Measurements from ENCODE around the gene NDE1. TPM values are rescaled to one million over a fixed set of nuclear protein-coding genes. Genes with fewer than 3 reads are reported as not detected.

Gene NDE1
- total RNA-seq, 1 experiment from 2014 or later = 162 TPM

- no TSS peak for BruUV-seq (replicated peaks)
- H3K4me1 Mint-ChIP-seq (ENCODE audit: insufficient read depth, unreplicated experiment) = no peaks in the 10 kb centered on the region
- intact Hi-C loops (cut with micrococcal nuclease) = no loop called here
- H3K27me3 Mint-ChIP-seq (ENCODE audit: insufficient read depth, unreplicated experiment) = peaks cover 26% of the 10 kb centered on the region
- H3K4me3 Mint-ChIP-seq (ENCODE audit: unreplicated experiment) = no peak overlapping the region
- ChIA-PET POLR2A (interaction anchor here (0.7 to 1.3 kb wide), 2 partner anchors 24 to 51 kb away, joined by 3 to 4 read pairs; no protein-coding TSS in a partner anchor), CTCF (interaction anchor here (0.6 to 0.7 kb wide), 2 partner anchors 285 to 427 kb away, joined by 3 to 5 read pairs; no protein-coding TSS in a partner anchor)
- TF ChIP-seq CTCF (IDR thresholded peaks at IDR 0.05; ENCODE audit: unreplicated experiment) = no peak
- no peak for DNase-seq (ENCODE audit: unreplicated experiment)
- H3K36me3 Mint-ChIP-seq (ENCODE audit: insufficient read depth, unreplicated experiment) = no peaks in the 10 kb centered on the region
- no peaks in the 10 kb centered on the region for H3K9me3 Mint-ChIP-seq (ENCODE audit: unreplicated experiment)
- no peak overlapping the region for H3K27ac Mint-ChIP-seq (ENCODE audit: low read depth, unreplicated experiment)
Observed at GRCh38 chr16:15768201-15768600, 118.2 kb downstream of the NDE1 start.

- BruUV-seq (replicated peaks) = no TSS peak
- Mint-ChIP-seq H3K4me3 (ENCODE audit: unreplicated experiment) (no peak overlapping the region), H3K9me3 (ENCODE audit: unreplicated experiment) (no peaks in the 10 kb centered on the region), H3K27me3 (ENCODE audit: insufficient read depth, unreplicated experiment) (peaks cover 35% of the 10 kb centered on the region), H3K36me3 (ENCODE audit: insufficient read depth, unreplicated experiment) (no peaks in the 10 kb centered on the region), H3K4me1 (ENCODE audit: insufficient read depth, unreplicated experiment) (no peaks in the 10 kb centered on the region), H3K27ac (ENCODE audit: low read depth, unreplicated experiment) (no peak overlapping the region)
- intact Hi-C loops (cut with micrococcal nuclease) = no loop called here
- no peak for TF ChIP-seq CTCF (IDR thresholded peaks at IDR 0.05; ENCODE audit: unreplicated experiment)
- CTCF ChIA-PET = interaction anchor here (0.6 to 0.7 kb wide), 2 partner anchors 22 to 284 kb away, joined by 3 read pairs; no protein-coding TSS in a partner anchor
- POLR2A ChIA-PET = interaction anchor here (1.3 kb wide), 1 partner anchor 23 kb away, joined by 4 read pairs; no protein-coding TSS in a partner anchor
- no peak for DNase-seq (ENCODE audit: unreplicated experiment)
Observed at GRCh38 chr16:15769239-15769638, 119.2 kb downstream of the NDE1 start.

GRCh38 chr16:15770107-15770506, 120.1 kb downstream of the NDE1 start:
- Mint-ChIP-seq H3K4me3 (ENCODE audit: unreplicated experiment) (no peak overlapping the region), H3K4me1 (ENCODE audit: insufficient read depth, unreplicated experiment) (no peaks in the 10 kb centered on the region), H3K9me3 (ENCODE audit: unreplicated experiment) (no peaks in the 10 kb centered on the region), H3K27me3 (ENCODE audit: insufficient read depth, unreplicated experiment) (peaks cover 28% of the 10 kb centered on the region), H3K27ac (ENCODE audit: low read depth, unreplicated experiment) (no peak overlapping the region), H3K36me3 (ENCODE audit: insufficient read depth, unreplicated experiment) (no peaks in the 10 kb centered on the region)
- DNase-seq (ENCODE audit: unreplicated experiment) = no peak
- CTCF ChIA-PET = interaction anchor here (0.6 to 1.4 kb wide), 2 partner anchors 22 to 80 kb away, joined by 3 to 5 read pairs; no protein-coding TSS in a partner anchor
- no peak for TF ChIP-seq CTCF (IDR thresholded peaks at IDR 0.05; ENCODE audit: unreplicated experiment)
- BruUV-seq (replicated peaks) = no TSS peak
- intact Hi-C loops (cut with micrococcal nuclease) = no loop called here
- POLR2A ChIA-PET = no interaction called here

- TF ChIP-seq CTCF (IDR thresholded peaks at IDR 0.05; ENCODE audit: unreplicated experiment) = no peak
- peaks cover 28% of the 10 kb centered on the region for H3K27me3 Mint-ChIP-seq (ENCODE audit: insufficient read depth, unreplicated experiment)
- H3K4me3 Mint-ChIP-seq (ENCODE audit: unreplicated experiment) = no peak overlapping the region
- no peak for DNase-seq (ENCODE audit: unreplicated experiment)
- CTCF ChIA-PET = interaction anchor here (0.6 to 1.4 kb wide), 3 partner anchors 22 to 177 kb away, joined by 3 to 6 read pairs (median 5); no protein-coding TSS in a partner anchor
- H3K9me3 Mint-ChIP-seq (ENCODE audit: unreplicated experiment) = no peaks in the 10 kb centered on the region
- H3K27ac Mint-ChIP-seq (ENCODE audit: low read depth, unreplicated experiment) = no peak overlapping the region
- no peaks in the 10 kb centered on the region for H3K4me1 Mint-ChIP-seq (ENCODE audit: insufficient read depth, unreplicated experiment)
- intact Hi-C loops (cut with micrococcal nuclease) = no loop called here
- POLR2A ChIA-PET = no interaction called here
- no TSS peak for BruUV-seq (replicated peaks)
- no peaks in the 10 kb centered on the region for H3K36me3 Mint-ChIP-seq (ENCODE audit: insufficient read depth, unreplicated experiment)
Observed at GRCh38 chr16:15770512-15770911, 120.5 kb downstream of the NDE1 start.

Data from MCF 10A (cell line).